22Rv1 (cell line): Measurements from ENCODE around the gene CNTFR.

ENCODE experiments used
- ZFX ChIP-seq: fragments of 450-650 bp; IDR thresholded peaks from 2 replicates; pipeline ENCODE4 v1.6.1; 2017; ENCODE audit warnings: antibody characterized with exemption, borderline replicate concordance
- TF ChIP-seq, protein P1 (sequence below): fragments of 450-650 bp; IDR thresholded peaks from 2 replicates; pipeline ENCODE4 v1.5.1; 2017; ENCODE audit warnings: mild to moderate bottlenecking

DNA sequence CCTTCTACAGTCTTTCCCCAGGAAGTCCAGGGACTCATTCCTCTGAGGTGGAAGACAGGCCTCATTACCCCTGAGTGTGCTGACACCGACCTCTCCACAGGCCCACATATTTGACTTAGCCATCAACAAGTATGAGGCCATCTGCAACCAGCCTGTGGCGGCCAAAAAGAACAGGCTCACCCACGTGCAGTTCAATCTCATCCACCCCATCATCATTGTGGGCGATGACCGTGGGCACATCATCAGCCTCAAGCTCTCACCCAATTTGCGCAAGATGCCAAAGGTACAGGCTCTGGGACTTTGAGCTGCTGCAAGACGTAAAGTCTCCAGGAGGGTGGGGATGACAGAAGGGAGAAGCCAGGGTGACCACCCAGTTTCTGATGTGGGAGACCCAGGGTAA lies 72.3 kb downstream of the CNTFR start:
- TF ChIP-seq, protein P1, sequence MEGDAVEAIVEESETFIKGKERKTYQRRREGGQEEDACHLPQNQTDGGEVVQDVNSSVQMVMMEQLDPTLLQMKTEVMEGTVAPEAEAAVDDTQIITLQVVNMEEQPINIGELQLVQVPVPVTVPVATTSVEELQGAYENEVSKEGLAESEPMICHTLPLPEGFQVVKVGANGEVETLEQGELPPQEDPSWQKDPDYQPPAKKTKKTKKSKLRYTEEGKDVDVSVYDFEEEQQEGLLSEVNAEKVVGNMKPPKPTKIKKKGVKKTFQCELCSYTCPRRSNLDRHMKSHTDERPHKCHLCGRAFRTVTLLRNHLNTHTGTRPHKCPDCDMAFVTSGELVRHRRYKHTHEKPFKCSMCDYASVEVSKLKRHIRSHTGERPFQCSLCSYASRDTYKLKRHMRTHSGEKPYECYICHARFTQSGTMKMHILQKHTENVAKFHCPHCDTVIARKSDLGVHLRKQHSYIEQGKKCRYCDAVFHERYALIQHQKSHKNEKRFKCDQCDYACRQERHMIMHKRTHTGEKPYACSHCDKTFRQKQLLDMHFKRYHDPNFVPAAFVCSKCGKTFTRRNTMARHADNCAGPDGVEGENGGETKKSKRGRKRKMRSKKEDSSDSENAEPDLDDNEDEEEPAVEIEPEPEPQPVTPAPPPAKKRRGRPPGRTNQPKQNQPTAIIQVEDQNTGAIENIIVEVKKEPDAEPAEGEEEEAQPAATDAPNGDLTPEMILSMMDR, result no peak
- no peak for TF ChIP-seq ZFX
